ENCODE results near the gene EIF5B. TPM values are rescaled to one million over a fixed set of nuclear protein-coding genes. Genes with fewer than 3 reads are reported as not detected.

EIF5B gene, protein sequence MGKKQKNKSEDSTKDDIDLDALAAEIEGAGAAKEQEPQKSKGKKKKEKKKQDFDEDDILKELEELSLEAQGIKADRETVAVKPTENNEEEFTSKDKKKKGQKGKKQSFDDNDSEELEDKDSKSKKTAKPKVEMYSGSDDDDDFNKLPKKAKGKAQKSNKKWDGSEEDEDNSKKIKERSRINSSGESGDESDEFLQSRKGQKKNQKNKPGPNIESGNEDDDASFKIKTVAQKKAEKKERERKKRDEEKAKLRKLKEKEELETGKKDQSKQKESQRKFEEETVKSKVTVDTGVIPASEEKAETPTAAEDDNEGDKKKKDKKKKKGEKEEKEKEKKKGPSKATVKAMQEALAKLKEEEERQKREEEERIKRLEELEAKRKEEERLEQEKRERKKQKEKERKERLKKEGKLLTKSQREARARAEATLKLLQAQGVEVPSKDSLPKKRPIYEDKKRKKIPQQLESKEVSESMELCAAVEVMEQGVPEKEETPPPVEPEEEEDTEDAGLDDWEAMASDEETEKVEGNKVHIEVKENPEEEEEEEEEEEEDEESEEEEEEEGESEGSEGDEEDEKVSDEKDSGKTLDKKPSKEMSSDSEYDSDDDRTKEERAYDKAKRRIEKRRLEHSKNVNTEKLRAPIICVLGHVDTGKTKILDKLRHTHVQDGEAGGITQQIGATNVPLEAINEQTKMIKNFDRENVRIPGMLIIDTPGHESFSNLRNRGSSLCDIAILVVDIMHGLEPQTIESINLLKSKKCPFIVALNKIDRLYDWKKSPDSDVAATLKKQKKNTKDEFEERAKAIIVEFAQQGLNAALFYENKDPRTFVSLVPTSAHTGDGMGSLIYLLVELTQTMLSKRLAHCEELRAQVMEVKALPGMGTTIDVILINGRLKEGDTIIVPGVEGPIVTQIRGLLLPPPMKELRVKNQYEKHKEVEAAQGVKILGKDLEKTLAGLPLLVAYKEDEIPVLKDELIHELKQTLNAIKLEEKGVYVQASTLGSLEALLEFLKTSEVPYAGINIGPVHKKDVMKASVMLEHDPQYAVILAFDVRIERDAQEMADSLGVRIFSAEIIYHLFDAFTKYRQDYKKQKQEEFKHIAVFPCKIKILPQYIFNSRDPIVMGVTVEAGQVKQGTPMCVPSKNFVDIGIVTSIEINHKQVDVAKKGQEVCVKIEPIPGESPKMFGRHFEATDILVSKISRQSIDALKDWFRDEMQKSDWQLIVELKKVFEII
- total RNA-seq, result 20.7 and 21.0 TPM in 2 replicates

DNA sequence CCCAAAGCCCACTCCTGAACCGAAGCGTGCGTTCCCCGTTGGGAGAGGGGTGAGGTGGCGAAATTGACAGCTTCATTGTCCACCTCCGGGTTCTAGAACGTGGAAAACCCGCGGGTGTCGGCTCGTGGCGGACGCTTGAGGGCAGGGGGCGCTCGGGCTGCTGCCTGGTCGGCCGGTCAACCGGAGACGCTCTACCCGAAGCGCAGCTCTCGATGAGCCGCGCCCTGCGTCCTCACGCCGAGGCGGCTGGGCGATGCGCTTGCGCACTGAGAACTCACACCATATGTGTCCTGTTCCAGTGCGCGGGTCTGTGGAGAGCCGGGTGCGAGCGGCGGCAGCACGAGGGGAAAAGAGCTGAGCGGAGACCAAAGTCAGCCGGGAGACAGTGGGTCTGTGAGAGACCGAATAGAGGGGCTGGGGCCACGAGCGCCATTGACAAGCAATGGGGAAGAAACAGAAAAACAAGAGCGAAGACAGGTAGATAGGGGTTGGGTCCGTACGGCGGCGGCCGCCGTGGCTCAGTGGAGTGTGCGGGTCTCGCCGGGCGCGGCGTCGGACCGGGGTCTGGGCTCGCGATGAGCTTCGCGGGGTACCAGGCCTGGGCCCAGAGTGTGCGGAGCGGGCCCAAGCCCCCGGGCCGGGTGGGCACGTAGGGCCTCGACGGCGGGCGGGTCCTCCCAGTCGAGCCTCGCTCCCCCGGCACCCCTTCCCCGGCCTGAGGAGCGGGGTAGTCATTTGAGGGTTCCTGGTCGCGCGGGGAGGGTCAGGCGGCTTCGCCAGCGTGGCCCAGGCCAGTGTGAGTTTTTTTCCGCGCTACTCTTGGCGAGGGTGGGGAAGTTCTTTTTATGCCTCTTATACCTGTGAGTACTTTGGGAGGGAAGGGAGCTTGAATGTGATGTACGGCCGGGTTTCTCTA lies at the start of gene EIF5B:
Gene EIF5B, plus strand, starts transcription at position 277 of the 916 bp plus-strand sequence. Its CDS starts 166 bp downstream, at position 443.

GRCh38 chr2:99301097-99301496 lies 36.1 kb upstream of the EIF5B start, which contains the start of gene LYG1:
Gene LYG1, minus strand, starts transcription at chr2:99301197. Its CDS starts 5,527 bp downstream, at chr2:99295670.

DNA sequence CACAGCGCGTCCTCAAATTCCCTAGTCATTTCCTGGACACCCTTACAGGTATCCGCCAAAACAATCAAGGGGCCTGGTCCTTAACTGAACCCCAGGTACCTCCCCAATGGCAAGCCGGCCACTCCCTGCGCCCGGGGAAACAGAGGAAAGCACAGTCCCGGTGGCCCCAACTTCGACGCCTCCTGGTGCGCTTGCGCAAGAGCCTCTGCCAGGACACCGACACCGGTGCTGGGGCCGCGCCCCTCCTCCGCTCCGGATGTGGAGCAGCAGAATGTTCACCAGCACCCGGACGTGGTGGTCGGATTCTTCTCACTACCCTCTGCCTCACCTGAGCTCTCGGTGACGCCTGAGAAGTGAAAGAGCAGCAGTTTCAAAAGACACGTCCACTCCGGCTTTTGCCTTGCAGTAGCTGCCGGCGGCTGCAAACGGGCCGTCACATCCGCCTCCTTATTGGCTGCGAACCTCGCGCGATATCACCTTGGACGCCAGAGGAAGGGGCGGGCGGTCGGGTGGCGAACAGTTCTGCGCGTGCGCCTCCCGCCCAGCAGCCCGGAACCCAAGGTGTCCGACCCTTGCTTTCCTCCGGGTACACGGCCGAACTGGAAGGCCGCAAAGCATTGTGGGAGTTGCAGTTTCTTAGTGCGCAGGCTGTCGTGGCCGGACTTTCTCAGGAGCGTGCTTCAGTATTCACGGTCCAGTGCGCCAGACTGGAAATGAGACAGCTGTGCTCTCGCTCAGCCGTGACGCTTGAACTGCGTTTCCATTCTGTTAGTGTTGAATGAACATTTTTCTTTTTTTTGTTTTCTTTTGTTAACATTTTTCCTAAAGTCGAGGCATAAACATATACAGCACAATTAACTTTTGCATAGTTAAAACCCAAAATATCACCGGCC lies 1.0 kb upstream of the EIF5B start, which contains the start of gene TXNDC9:
Gene TXNDC9, minus strand, starts transcription at position 423 of the 893 bp plus-strand sequence. CDS start 3,123 bp downstream, outside the sequence.

Other genes with a start within 250 kb of the EIF5B start
- 0.16 and 2.3 TPM in 2 replicates for gene C2orf15, start 195.7 kb upstream of the EIF5B start, total RNA-seq
- gene TSGA10, start 182.4 kb upstream of the EIF5B start, total RNA-seq, result 1.3 and 1.5 TPM in 2 replicates
- gene LIPT1, start 182.4 kb upstream of the EIF5B start, total RNA-seq, result 3.1 and 3.4 TPM in 2 replicates
- 31.3 and 42.6 TPM in 2 replicates for gene MITD1, start 156.3 kb upstream of the EIF5B start, total RNA-seq
- gene MRPL30, start 156.2 kb upstream of the EIF5B start, total RNA-seq, result 42.2 and 44.1 TPM in 2 replicates
- gene LYG2, start 81.7 kb upstream of the EIF5B start, total RNA-seq, result not detected in 2 replicates
- 0.23 TPM in 1 of 2 replicates, not detected in the other for gene LYG1, start 36.2 kb upstream of the EIF5B start, total RNA-seq
- gene TXNDC9, start 1.1 kb upstream of the EIF5B start, total RNA-seq, result 63.2 and 66.8 TPM in 2 replicates
- gene REV1, start 152.6 kb downstream of the EIF5B start, total RNA-seq, result 13.1 and 17.3 TPM in 2 replicates

Measured in hair follicular keratinocyte (primary cell).